AG09319 (cell line): ENCODE data around the gene VAPA.

ENCODE experiments used
- DNase-seq: peaks from one replicate; pipeline ENCODE4 v3.0.0-alpha.2; 2010; ENCODE audit warnings: low read depth; ENCODE audit errors: extremely low read depth
- TF ChIP-seq, protein P1 (sequence below): IDR thresholded peaks from 2 replicates; pipeline ENCODE4 v1.5.1; 2011; ENCODE audit warnings: low read depth, mild to moderate bottlenecking, inconsistent platforms, low read length, moderate library complexity

The VAPA gene

DNA sequence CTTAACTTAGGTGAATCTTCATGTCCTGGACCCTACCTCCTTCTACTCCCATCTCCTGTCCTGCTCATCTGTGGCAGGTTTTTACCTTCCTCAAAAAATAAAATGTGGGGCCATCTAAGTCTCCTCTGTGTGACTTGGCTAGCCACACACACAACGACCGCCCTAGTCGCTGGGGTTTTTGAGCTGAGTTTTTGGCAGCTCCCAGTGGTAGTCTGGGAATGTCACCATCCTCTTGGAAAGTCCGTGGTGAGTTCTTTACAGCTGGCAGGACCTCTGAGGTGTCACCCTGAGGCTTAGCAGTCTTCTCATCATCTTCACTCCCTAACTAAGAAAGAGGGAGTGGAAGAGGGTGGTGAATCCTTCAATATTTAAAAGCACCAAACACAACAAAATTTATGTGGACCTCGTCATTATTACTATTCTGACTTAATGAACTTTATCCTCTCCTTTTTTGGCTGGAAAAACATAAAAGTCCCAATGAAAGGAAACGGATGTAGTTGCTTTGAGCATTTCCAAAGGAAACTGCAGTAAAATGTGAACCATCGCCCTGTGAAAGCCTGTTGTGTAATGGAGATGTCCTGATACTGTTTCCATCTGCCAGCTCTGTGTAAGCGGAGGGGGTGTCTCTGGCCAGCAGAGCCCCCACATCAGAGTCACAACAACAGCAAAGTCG is 78.6 kb downstream of the VAPA start:
- TF ChIP-seq, protein P1, sequence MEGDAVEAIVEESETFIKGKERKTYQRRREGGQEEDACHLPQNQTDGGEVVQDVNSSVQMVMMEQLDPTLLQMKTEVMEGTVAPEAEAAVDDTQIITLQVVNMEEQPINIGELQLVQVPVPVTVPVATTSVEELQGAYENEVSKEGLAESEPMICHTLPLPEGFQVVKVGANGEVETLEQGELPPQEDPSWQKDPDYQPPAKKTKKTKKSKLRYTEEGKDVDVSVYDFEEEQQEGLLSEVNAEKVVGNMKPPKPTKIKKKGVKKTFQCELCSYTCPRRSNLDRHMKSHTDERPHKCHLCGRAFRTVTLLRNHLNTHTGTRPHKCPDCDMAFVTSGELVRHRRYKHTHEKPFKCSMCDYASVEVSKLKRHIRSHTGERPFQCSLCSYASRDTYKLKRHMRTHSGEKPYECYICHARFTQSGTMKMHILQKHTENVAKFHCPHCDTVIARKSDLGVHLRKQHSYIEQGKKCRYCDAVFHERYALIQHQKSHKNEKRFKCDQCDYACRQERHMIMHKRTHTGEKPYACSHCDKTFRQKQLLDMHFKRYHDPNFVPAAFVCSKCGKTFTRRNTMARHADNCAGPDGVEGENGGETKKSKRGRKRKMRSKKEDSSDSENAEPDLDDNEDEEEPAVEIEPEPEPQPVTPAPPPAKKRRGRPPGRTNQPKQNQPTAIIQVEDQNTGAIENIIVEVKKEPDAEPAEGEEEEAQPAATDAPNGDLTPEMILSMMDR, result no peak
- DNase-seq, result no peak

DNA sequence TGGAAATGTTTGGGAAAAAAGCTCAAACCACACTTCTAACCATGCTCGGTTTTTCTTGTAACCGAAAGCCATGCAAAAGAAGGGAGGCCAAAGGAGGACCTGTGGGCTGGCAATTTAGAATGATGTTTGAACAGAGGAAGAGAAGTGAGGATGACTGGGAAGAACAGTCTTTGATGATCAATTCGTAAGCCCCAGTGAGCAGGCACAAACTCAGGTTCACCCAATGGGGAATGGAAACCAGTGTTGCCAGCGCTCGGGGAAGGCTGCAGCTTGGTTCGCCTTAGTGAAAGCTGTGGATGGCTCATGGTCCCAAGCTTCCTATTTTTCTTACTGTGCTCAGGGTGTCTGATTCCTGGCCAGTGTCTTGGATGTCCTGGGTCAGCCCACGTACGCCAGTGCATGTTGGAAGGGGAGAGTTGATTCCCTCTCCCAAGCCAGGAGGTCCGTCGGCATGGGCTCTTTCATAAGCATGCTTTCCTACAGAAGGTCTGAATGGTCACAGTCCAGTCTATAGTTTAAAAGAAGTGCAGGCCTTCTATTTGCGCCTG is 79.2 kb downstream of the VAPA start:
- no peak for DNase-seq
- TF ChIP-seq, protein P1, result no peak

DNA sequence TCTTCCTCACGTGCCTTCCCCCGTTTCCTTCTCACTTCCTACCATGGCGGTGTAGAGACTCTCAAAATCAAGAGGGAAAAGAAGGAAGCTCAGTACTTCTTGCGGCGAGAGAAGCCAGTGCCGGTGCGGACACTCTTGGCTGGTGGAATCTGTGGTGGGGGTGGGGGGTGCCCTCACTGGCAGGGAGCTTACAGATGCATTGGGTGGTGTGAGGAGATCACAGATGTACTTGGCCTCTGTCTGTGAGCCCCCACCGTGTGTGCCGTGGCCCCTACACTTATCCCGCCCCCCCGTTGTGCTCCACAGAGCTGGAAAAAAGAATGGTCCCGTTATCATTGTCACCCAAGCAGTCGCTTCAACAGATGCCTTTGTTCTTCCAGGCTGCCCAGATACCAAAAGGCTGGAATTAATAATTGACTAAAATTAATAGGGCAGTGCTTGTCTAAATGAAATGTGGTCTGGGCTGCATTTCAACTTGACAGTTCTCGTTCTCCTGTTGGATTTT is 79.8 kb downstream of the VAPA start:
- TF ChIP-seq, protein P1, result no peak
- DNase-seq, result no peak

DNA sequence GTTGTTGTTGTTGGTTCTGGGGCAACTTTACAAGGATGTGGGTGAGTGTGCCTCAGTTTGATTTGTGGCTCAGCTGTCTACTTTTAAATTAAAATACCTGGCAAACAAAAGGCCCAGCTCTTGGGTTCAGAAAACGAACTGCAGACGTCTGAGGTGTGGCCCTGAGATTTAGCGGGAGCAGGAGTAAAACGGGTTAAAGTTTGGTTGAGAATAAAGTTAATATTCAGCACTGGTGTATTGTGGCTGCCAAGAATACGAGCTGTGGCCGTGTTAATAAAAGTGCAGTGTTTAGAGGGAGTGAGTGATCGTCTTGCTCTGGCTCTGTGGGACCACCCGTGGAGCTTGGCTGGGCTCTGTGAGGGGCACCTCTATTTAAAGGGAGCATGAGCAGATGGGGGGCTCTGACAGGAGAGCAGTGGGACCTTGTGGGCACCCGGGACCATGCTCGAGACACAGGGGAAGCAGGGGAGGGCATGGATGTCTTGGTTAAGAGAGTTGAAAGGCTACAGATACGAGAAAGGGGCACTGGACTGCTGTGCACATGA is 80.3 kb downstream of the VAPA start:
- no peak for DNase-seq

DNA sequence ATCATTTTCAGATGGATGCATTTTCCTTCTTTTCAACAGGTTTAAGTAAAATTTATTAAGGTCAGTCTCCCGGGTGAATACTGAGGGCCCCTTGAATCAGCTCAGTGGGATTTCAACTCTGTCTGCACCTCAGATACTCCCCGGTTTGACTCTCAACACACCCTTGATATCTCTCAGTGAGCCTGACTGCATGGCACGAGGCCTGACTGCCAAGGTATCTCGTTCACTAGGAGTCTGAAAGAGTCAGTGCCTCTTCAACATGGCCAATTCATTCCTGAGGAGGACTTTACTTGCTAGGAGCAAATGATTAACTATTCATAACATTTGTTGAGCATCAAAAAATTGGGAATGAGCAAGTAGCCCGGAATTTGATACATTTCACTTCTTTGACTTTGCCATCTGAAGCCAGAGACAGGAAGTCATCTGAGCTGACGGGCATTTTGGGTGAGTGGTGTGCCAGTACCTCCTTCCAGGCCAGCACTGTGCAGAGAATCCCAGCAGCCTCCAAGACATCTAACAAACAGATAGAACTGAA is 81.0 kb downstream of the VAPA start:
- TF ChIP-seq, protein P1, result no peak
- no peak for DNase-seq

More for the DNA sequence above, 80.3 kb downstream of the VAPA start:
- TF ChIP-seq, protein P1, result no peak

DNA sequence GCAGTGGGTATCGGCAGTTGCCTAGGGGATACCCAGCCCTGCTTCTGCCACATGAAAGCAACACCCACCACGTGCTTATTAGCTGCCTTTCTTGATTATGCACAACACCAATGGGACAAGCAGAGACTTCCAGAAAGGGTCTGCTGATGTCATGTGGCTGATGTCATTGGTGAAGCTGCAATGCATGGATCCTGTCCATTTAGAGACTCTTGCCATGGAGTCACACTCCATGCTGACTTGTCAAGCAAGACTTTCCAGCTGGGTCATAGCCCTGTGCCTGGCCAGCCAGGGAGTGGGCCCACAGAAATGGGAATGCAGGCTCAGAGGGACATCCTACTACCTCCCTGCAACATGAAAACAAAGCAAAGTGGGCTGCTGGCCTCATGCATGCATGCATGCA is 81.8 kb downstream of the VAPA start:
- no peak for DNase-seq
- TF ChIP-seq, protein P1, result no peak

DNA sequence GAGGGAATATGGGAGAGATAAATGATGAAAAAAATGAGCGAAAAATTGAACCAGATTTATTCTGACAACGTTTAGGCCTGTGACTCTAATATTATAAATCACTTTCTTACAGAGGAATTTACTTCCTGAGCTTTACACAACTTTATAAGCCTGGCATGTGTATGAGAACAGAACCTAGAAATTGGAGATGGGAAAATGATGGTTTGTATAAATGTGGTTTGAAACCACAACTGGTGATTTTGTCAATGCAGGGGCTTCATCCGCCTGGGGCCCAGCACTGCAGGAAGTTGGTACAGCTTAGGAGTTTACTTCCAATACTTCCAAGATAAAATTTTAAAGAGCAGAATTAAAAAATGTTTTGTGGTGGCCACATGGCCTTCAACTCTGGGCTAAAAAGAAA is 82.3 kb downstream of the VAPA start:
- TF ChIP-seq, protein P1, result no peak
- no peak for DNase-seq
